ENCODE data around the gene CTAG1B.
"Not testable (repeated sequence)": the region's sequence is repeated elsewhere in the genome, so short reads cannot be mapped to it uniquely, and the experiment has no call there.

- TF ChIP-seq, protein P1, sequence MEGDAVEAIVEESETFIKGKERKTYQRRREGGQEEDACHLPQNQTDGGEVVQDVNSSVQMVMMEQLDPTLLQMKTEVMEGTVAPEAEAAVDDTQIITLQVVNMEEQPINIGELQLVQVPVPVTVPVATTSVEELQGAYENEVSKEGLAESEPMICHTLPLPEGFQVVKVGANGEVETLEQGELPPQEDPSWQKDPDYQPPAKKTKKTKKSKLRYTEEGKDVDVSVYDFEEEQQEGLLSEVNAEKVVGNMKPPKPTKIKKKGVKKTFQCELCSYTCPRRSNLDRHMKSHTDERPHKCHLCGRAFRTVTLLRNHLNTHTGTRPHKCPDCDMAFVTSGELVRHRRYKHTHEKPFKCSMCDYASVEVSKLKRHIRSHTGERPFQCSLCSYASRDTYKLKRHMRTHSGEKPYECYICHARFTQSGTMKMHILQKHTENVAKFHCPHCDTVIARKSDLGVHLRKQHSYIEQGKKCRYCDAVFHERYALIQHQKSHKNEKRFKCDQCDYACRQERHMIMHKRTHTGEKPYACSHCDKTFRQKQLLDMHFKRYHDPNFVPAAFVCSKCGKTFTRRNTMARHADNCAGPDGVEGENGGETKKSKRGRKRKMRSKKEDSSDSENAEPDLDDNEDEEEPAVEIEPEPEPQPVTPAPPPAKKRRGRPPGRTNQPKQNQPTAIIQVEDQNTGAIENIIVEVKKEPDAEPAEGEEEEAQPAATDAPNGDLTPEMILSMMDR (IDR thresholded peaks at IDR 0.05; ENCODE audit: insufficient read depth, low read length, poor library complexity, severe bottlenecking): not testable (repeated sequence)
- TF ChIP-seq EZH2phosphoT487 (conservative IDR thresholded peaks at IDR 0.05; ENCODE audit: low read length): not testable (repeated sequence)
Observed at GRCh38 chrX:154590415-154590814, 28.7 kb downstream of the CTAG1B start.

Data from SU-DHL-6 (cell line).